ENCODE results near the gene TIAM1. TPM values are rescaled to one million over a fixed set of nuclear protein-coding genes. Genes with fewer than 3 reads are reported as not detected.

Gene TIAM1
- total RNA-seq, 1 donor from 2014 or later, result 8.4 TPM

DNA sequence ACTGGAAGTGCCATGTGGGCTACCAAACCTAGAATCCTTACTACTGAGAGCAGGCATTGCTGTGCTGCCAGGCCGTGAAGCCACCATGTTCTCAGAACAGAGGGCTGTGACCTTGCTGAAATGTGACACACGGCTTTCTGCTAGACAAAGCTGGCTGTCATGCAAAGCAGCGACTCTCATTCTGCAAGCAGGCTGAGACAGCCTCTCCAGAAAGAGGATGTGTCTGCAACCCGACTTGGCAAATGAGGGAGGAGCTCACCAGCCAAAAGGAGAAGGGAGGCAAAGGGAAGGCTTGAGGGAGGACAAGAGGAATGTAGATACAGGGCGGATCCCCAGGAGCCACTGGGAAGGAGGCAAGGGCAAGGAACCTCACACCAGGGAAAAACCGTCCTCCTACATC lies 220.1 kb downstream of the TIAM1 start:
- FAIRE-seq, result no peak
- Histone ChIP-seq H3K4me3 (ENCODE audit: low read depth, low read length) (no peak overlapping the region), H3K36me3 (ENCODE audit: control insufficient read depth, insufficient read depth, low read length) (peaks cover 3% of the 10 kb centered on the region), H3K27me3 (ENCODE audit: control insufficient read depth, insufficient read depth, low read length) (no peaks in the 10 kb centered on the region)
- no peak for DNase-seq (ENCODE audit: low read depth)
- TF ChIP-seq, protein P1, sequence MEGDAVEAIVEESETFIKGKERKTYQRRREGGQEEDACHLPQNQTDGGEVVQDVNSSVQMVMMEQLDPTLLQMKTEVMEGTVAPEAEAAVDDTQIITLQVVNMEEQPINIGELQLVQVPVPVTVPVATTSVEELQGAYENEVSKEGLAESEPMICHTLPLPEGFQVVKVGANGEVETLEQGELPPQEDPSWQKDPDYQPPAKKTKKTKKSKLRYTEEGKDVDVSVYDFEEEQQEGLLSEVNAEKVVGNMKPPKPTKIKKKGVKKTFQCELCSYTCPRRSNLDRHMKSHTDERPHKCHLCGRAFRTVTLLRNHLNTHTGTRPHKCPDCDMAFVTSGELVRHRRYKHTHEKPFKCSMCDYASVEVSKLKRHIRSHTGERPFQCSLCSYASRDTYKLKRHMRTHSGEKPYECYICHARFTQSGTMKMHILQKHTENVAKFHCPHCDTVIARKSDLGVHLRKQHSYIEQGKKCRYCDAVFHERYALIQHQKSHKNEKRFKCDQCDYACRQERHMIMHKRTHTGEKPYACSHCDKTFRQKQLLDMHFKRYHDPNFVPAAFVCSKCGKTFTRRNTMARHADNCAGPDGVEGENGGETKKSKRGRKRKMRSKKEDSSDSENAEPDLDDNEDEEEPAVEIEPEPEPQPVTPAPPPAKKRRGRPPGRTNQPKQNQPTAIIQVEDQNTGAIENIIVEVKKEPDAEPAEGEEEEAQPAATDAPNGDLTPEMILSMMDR (IDR thresholded peaks at IDR 0.05; ENCODE audit: insufficient read depth, low read length, severe bottlenecking), result no peak

DNA sequence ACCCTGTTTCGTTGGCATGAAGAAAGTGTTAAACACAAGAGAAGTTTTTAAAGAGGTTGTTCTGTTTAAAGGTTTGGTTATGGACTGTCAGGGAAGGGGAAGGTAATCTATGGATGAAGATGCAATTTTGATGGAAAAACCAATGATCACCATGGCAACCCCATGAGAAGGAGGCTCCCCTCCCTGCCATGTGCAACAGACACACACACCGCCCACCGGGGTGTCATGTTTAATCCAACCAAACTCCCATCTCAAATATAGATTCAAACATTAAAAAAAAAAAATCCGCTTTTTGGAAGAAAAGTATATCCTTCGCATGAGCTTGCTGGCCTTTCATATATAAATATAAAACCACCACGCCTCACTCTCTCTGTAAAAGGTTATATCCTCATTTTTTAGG lies 224.9 kb downstream of the TIAM1 start:
- H3K36me3 ChIP-seq (ENCODE audit: control insufficient read depth, insufficient read depth, low read length), result no peaks in the 10 kb centered on the region
- TF ChIP-seq, protein P1 (IDR thresholded peaks at IDR 0.05; ENCODE audit: insufficient read depth, low read length, severe bottlenecking), result no peak

DNA sequence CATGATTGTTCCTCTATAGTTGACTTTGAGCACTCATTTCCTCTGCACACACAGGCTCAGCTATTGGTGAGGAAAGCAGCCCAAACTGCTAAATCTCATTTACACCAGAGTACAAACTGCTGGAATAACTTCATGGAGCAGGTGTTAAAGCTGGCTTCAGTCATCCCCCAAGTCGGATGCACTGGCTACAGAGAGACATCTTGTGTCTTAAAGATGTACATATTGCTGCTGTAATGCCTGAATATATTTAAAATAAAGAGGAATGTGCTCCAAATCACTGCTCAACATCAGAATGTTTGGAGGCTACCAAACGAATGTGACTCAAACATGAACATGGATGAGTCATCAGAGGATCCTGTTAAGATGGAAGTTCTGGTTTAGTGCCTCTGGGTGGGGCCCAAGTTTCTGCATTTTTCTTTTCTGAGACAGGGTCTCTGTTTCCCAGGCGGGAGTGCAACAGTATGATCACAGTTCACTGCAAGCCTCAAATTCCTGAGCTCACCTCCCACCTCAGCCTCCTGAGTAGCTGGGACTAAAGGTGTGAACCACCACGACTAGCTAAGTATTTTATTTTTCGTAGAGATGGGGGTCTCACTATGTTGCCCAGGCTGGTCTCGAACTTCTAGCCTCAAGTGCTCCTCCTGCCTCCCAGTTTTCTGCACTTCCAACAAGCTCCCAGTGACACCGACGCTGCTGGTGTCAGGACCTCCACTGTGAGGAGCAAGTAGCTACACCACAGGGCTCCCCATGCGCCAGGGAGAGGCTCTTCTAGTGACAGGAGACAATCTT lies 226.7 kb downstream of the TIAM1 start:
- TF ChIP-seq, protein P1 (IDR thresholded peaks at IDR 0.05; ENCODE audit: insufficient read depth, low read length, severe bottlenecking), result no peak
- Histone ChIP-seq H3K4me3 (ENCODE audit: low read depth, low read length) (no peak overlapping the region), H3K27me3 (ENCODE audit: control insufficient read depth, insufficient read depth, low read length) (no peaks in the 10 kb centered on the region), H3K36me3 (ENCODE audit: control insufficient read depth, insufficient read depth, low read length) (no peaks in the 10 kb centered on the region)
- FAIRE-seq, result no peak
- peak; percentile 86 for DNase-seq (ENCODE audit: low read depth)

More for the DNA sequence above, 224.9 kb downstream of the TIAM1 start:
- H3K27me3 ChIP-seq (ENCODE audit: control insufficient read depth, insufficient read depth, low read length), result no peaks in the 10 kb centered on the region
- H3K4me3 ChIP-seq (ENCODE audit: low read depth, low read length), result no peak overlapping the region
- DNase-seq (ENCODE audit: low read depth), result no peak
- FAIRE-seq, result no peak

DNA sequence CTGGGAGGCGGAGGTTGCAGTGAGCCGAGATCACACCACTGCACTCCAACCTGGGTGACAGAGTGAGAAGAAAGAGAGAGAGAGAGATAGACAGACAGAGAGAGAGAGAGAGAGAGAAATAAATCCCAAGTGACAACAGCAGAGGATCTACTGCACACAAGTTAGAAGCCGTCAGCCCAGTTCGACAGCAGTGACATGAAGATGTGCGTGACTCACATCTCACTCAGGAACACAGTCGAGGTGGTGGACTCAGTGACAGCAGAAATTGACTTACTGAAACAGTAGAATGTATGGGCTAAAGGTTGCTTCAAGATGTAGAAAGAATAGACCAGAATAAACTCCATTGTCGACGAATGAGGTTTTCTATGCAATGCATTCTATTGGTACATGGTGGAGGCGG lies 228.8 kb downstream of the TIAM1 start:
- TF ChIP-seq, protein P1 (IDR thresholded peaks at IDR 0.05; ENCODE audit: insufficient read depth, low read length, severe bottlenecking), result no peak
- DNase-seq (ENCODE audit: low read depth) (peak; percentile 12), FAIRE-seq (peak; percentile 60)
- no peak overlapping the region for H3K4me3 ChIP-seq (ENCODE audit: low read depth, low read length)
- H3K36me3 ChIP-seq (ENCODE audit: control insufficient read depth, insufficient read depth, low read length), result no peaks in the 10 kb centered on the region
- no peaks in the 10 kb centered on the region for H3K27me3 ChIP-seq (ENCODE audit: control insufficient read depth, insufficient read depth, low read length)

DNA sequence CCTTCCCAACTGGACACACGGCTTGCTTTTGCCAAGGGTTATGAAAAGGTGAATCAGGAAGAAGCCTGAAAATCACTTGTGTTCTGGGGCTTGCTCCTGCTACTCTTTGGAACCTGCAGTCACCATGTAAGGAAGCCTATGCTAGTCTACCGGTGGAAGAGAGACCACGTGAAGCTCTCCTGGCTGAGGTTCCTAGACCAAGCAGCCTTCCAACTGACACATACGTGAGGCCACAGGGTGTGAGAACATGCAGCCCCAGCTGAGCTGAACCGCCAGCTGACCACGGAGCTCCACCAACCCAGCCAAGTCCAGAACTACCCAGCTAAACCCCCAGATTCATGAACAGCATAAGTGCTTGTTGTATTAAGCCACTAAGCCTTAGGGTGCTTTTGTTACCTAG lies 233.0 kb downstream of the TIAM1 start:
- no peak for FAIRE-seq

More for the DNA sequence above, 233.0 kb downstream of the TIAM1 start:
- no peak for DNase-seq (ENCODE audit: low read depth)
- H3K4me3 ChIP-seq (ENCODE audit: low read depth, low read length), result no peak overlapping the region
- TF ChIP-seq, protein P1 (IDR thresholded peaks at IDR 0.05; ENCODE audit: insufficient read depth, low read length, severe bottlenecking), result no peak
- no peaks in the 10 kb centered on the region for H3K36me3 ChIP-seq (ENCODE audit: control insufficient read depth, insufficient read depth, low read length)
- H3K27me3 ChIP-seq (ENCODE audit: control insufficient read depth, insufficient read depth, low read length), result no peaks in the 10 kb centered on the region

Data from bronchial epithelial cell (primary cell).